Stimulated activated CD8-positive, alpha-beta memory T cell treated with anti-CD3 and anti-CD28 coated beads, Interleukin-12 subunit alpha, Interleukin-12 subunit beta, amount 100 ng/mL, for 4 hours (primary cell): ENCODE results near the gene ARHGEF19.
"Not testable (repeated sequence)": the region's sequence is repeated elsewhere in the genome, so short reads cannot be mapped to it uniquely, and the experiment has no call there.

Experiments used
- DNase-seq: peaks from one replicate; pipeline ENCODE4 v3.0.0-alpha.2; 2020; ENCODE audit warnings: low read depth

Gene ARHGEF19

GRCh38 chr1:16212251-16212961 lies at the start of gene ARHGEF19:
Gene ARHGEF19 (minus strand): TSS chr1:16212652. CDS start chr1:16209054, 3,598 bp downstream.
- no peak for DNase-seq

GRCh38 chr1:16262067-16262466 lies 49.6 kb upstream of the ARHGEF19 start:
- DNase-seq, result no peak

GRCh38 chr1:16260814-16261213 lies 48.4 kb upstream of the ARHGEF19 start:
- no peak for DNase-seq

- no peak for DNase-seq
Observed at GRCh38 chr1:16258591-16259135, 46.2 kb upstream of the ARHGEF19 start.

GRCh38 chr1:16257968-16258367 lies 45.5 kb upstream of the ARHGEF19 start:
- DNase-seq, result no peak

GRCh38 chr1:16257556-16257955 lies 45.1 kb upstream of the ARHGEF19 start:
- not testable (repeated sequence) for DNase-seq

- no peak for DNase-seq
Observed at GRCh38 chr1:16256478-16256877, 44.0 kb upstream of the ARHGEF19 start.

- no peak for DNase-seq
Observed at GRCh38 chr1:16254263-16254928, 41.9 kb upstream of the ARHGEF19 start.

GRCh38 chr1:16253332-16253922 lies 41.0 kb upstream of the ARHGEF19 start:
- DNase-seq, result no peak

- DNase-seq, result no peak
Observed at GRCh38 chr1:16252912-16253311, 40.5 kb upstream of the ARHGEF19 start.

- DNase-seq, result no peak
Observed at GRCh38 chr1:16251381-16251780, 38.9 kb upstream of the ARHGEF19 start.

- DNase-seq, result no peak
Observed at GRCh38 chr1:16250524-16251251, 38.2 kb upstream of the ARHGEF19 start.

- DNase-seq, result no peak
Observed at GRCh38 chr1:16249596-16250241, 37.3 kb upstream of the ARHGEF19 start.

GRCh38 chr1:16248603-16249516 lies 36.4 kb upstream of the ARHGEF19 start:
- no peak for DNase-seq

GRCh38 chr1:16248007-16248436 lies 35.6 kb upstream of the ARHGEF19 start:
- DNase-seq, result no peak

- no peak for DNase-seq
Observed at GRCh38 chr1:16247441-16247840, 35.0 kb upstream of the ARHGEF19 start.

GRCh38 chr1:16246961-16247360 lies 34.5 kb upstream of the ARHGEF19 start:
- DNase-seq, result no peak

- not testable (repeated sequence) for DNase-seq
Observed at GRCh38 chr1:16246239-16246638, 33.8 kb upstream of the ARHGEF19 start.

- no peak for DNase-seq
Observed at GRCh38 chr1:16245476-16246196, 33.2 kb upstream of the ARHGEF19 start.
